GM19099 (cell line): Measurements from ENCODE around the gene EDC3.

Source experiments
- POLR2A ChIP-seq: IDR thresholded peaks from 3 replicates; pipeline ENCODE4 v1.6.1; 2011; ENCODE audit warnings: low read depth; ENCODE audit not compliant: insufficient read length; ENCODE audit errors: extremely low read depth

Gene EDC3

GRCh38 chr15:74621546-74621920 is 74.3 kb downstream of the EDC3 start:
- no peak for TF ChIP-seq POLR2A

- no peak for TF ChIP-seq POLR2A
Observed at GRCh38 chr15:74620636-74621545, 74.9 kb downstream of the EDC3 start.

- TF ChIP-seq POLR2A: no peak
Observed at GRCh38 chr15:74619916-74620635, 75.7 kb downstream of the EDC3 start.

- TF ChIP-seq POLR2A: no peak
Observed at GRCh38 chr15:74618841-74619596, 76.8 kb downstream of the EDC3 start.

- TF ChIP-seq POLR2A: no peak
Observed at GRCh38 chr15:74616996-74617395, 78.8 kb downstream of the EDC3 start.

GRCh38 chr15:74616366-74616939 is 79.4 kb downstream of the EDC3 start:
- no peak for TF ChIP-seq POLR2A

- peak; percentile 78 for TF ChIP-seq POLR2A
Observed at GRCh38 chr15:74615508-74616365, 80.1 kb downstream of the EDC3 start, which contains the start of gene CLK3. Gene CLK3, plus strand, starts transcription at chr15:74615836. Its CDS starts 3,361 bp downstream, at chr15:74619197.

GRCh38 chr15:74614744-74615507 is 80.9 kb downstream of the EDC3 start:
- no peak for TF ChIP-seq POLR2A

GRCh38 chr15:74613953-74614743 is 81.7 kb downstream of the EDC3 start:
- TF ChIP-seq POLR2A: no peak

GRCh38 chr15:74613089-74613952 is 82.5 kb downstream of the EDC3 start:
- no peak for TF ChIP-seq POLR2A

GRCh38 chr15:74612677-74613076 is 83.1 kb downstream of the EDC3 start:
- no peak for TF ChIP-seq POLR2A

- no peak for TF ChIP-seq POLR2A
Observed at GRCh38 chr15:74611834-74612233, 84.0 kb downstream of the EDC3 start.
